Fibroblast of villous mesenchyme (primary cell): ENCODE data around the gene KCNK5. TPM values are rescaled to one million over a fixed set of nuclear protein-coding genes. Genes with fewer than 3 reads are reported as not detected.

Source experiments
- DNase-seq: peaks from one replicate; pipeline ENCODE4 v3.0.0-alpha.2; 2010; ENCODE audit warnings: low read depth
- H3K4me3 ChIP-seq: 2 replicates; pipeline ENCODE4 v1.5.1; 2011; ENCODE audit warnings: low read depth, mild to moderate bottlenecking, low read length
- total RNA-seq: library from RNA; depleted of rRNA; stranded (reverse); fragments of >200 nt; gene quantifications from 2 replicates; pipeline ENCODE4 v1.2.3, GENCODE V29; 2012
- TF ChIP-seq, protein P1 (sequence below): IDR thresholded peaks from 2 replicates; pipeline ENCODE4 v1.5.1; 2012; ENCODE audit warnings: low read depth, mild to moderate bottlenecking, low read length; ENCODE audit not compliant: insufficient read depth

KCNK5 gene
- total RNA-seq, 1 donor: not detected

DNA sequence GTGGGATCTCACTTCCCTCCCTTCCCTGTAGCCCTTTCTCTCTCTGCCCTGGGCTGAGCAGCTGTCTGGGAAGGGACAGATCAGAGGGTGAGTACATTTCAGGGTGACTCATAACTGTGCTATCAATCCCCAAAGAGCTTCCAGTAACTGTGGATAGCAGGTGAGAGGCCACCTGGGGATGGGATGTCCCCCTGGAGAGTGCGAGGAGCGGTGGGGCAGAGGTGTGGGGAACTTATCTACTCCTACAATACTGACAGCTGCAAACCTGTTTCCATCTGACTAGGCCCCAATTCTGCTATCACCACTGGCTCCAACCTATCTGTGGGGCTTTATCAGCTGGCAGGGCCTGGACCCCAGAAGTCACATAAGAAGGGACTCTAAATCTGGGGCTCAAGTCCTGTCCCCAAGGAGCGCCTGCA is 32.6 kb downstream of the KCNK5 start:
- no peak overlapping the region for H3K4me3 ChIP-seq
- DNase-seq: no peak
- TF ChIP-seq, protein P1, sequence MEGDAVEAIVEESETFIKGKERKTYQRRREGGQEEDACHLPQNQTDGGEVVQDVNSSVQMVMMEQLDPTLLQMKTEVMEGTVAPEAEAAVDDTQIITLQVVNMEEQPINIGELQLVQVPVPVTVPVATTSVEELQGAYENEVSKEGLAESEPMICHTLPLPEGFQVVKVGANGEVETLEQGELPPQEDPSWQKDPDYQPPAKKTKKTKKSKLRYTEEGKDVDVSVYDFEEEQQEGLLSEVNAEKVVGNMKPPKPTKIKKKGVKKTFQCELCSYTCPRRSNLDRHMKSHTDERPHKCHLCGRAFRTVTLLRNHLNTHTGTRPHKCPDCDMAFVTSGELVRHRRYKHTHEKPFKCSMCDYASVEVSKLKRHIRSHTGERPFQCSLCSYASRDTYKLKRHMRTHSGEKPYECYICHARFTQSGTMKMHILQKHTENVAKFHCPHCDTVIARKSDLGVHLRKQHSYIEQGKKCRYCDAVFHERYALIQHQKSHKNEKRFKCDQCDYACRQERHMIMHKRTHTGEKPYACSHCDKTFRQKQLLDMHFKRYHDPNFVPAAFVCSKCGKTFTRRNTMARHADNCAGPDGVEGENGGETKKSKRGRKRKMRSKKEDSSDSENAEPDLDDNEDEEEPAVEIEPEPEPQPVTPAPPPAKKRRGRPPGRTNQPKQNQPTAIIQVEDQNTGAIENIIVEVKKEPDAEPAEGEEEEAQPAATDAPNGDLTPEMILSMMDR: no peak

GRCh38 chr6:39195792-39196385 is 33.4 kb downstream of the KCNK5 start:
- H3K4me3 ChIP-seq: no peak overlapping the region
- TF ChIP-seq, protein P1: no peak
- DNase-seq: no peak

DNA sequence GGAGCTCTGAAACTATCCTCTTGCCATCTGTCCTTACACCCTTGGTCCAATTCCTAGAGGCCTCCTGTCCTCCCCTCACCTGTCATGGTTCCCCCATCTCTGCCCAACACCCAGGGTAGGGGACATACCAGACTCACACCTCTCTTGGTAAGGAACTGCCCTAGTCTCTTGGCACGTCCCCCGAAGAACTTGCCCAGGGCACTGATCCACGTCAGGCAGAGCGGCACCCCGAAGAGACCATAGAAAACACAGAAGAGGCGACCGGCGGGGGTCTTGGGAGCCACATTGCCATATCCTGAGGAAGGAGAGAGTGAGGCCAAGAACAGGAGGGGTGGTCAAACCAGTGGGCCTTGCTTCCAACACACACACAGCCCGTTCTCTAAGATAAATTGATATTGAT is 34.8 kb downstream of the KCNK5 start:
- TF ChIP-seq, protein P1: no peak
- H3K4me3 ChIP-seq: no peak overlapping the region
- no peak for DNase-seq

- TF ChIP-seq, protein P1: no peak
- H3K4me3 ChIP-seq: no peak overlapping the region
- no peak for DNase-seq
Observed at GRCh38 chr6:39193201-39193791, 36.0 kb downstream of the KCNK5 start.

GRCh38 chr6:39192736-39193135 is 36.5 kb downstream of the KCNK5 start:
- TF ChIP-seq, protein P1: no peak
- H3K4me3 ChIP-seq: no peak overlapping the region
- DNase-seq: no peak

GRCh38 chr6:39191236-39191930 is 37.9 kb downstream of the KCNK5 start:
- H3K4me3 ChIP-seq: no peak overlapping the region
- no peak for DNase-seq
- TF ChIP-seq, protein P1: no peak
